ENCODE data around the gene RETREG2. TPM values are rescaled to one million over a fixed set of nuclear protein-coding genes. Genes with fewer than 3 reads are reported as not detected.

RETREG2 gene
- total RNA-seq, 1 experiment from 2014 or later, result 63.7 TPM

GRCh38 chr2:219215871-219216534 is 37.9 kb downstream of the RETREG2 start:
- no peak for TF ChIP-seq SRF (IDR thresholded peaks at IDR 0.05; ENCODE audit: low read depth)
- no peak for TF ChIP-seq REST (IDR thresholded peaks at IDR 0.05; ENCODE audit: low read depth)
- TF ChIP-seq SIN3A (IDR thresholded peaks at IDR 0.05; ENCODE audit: low read depth), result no peak
- no peak for TF ChIP-seq ELF1 (IDR thresholded peaks at IDR 0.05; ENCODE audit: borderline replicate concordance, low read depth)
- no peak for TF ChIP-seq ZBTB33 (IDR thresholded peaks at IDR 0.05; ENCODE audit: extremely low read depth, insufficient replicate concordance, low read length)
- TF ChIP-seq ATF3 (IDR thresholded peaks at IDR 0.05), result no peak
- no peak for TF ChIP-seq ZNF274 (IDR thresholded peaks at IDR 0.05; ENCODE audit: low read depth, low read length)
- TF ChIP-seq RAD21 (IDR thresholded peaks at IDR 0.05; ENCODE audit: low read depth), result no peak
- no peak for TF ChIP-seq JUND (IDR thresholded peaks at IDR 0.05)
- TF ChIP-seq POLR2A (IDR thresholded peaks at IDR 0.05; ENCODE audit: borderline replicate concordance, extremely low read depth, insufficient read depth, insufficient read length), result no peak
- TF ChIP-seq EZH2phosphoT487 (IDR thresholded peaks at IDR 0.05; ENCODE audit: borderline replicate concordance), result no peak
- no peak for TF ChIP-seq CBX3 (IDR thresholded peaks at IDR 0.05; ENCODE audit: low read depth)
- no peak for TF ChIP-seq EZH2 (IDR thresholded peaks at IDR 0.05)
- no peak for TF ChIP-seq CEBPB (IDR thresholded peaks at IDR 0.05; ENCODE audit: low read depth)
- TF ChIP-seq MAX (IDR thresholded peaks at IDR 0.05), result no peak
- TF ChIP-seq TCF7L2 (IDR thresholded peaks at IDR 0.05; ENCODE audit: borderline replicate concordance, extremely low read depth, insufficient read depth, insufficient read length), result no peak
- TF ChIP-seq YY1 (IDR thresholded peaks at IDR 0.05; ENCODE audit: extremely low read depth, insufficient replicate concordance, low read depth, low read length), result no peak
- no peak for TF ChIP-seq EGR1 (IDR thresholded peaks at IDR 0.05; ENCODE audit: low read depth)
- TF ChIP-seq FOSL1 (IDR thresholded peaks at IDR 0.05; ENCODE audit: low read depth), result no peak
- TF ChIP-seq ZFX (IDR thresholded peaks at IDR 0.05), result no peak
- intact Hi-C loops (cut with micrococcal nuclease), result no loop called here

More at GRCh38 chr2:219215871-219216534, 37.9 kb downstream of the RETREG2 start:
- H3K9me2 ChIP-seq (ENCODE audit: insufficient read depth), result no peaks in the 10 kb centered on the region
- H2AFZ ChIP-seq (ENCODE audit: low read depth, low read length, poor library complexity, severe bottlenecking), result no peak overlapping the region
- H3K9ac ChIP-seq (ENCODE audit: low read length), result no peak overlapping the region
- BruUV-seq (replicated peaks), result no TSS peak
- ChIA-PET POLR2A (interaction anchor here (2.3 kb wide), 1 partner anchor 9 kb away, joined by 18 read pairs; the partner anchor contains the start of gene ZFAND2B), CTCF (interaction anchor here (0.6 kb wide), 1 partner anchor 37 kb away, joined by 5 read pairs; no protein-coding TSS in a partner anchor), RAD21 (ENCODE audit: low non-redundant PET in 1 of 2, low total read pairs in 2 of 2, uncharacterized antibody in 2 of 2, unreplicated experiment in 2 of 2) (interaction anchor here in 1 of 2 experiments (0.6 kb wide), 1 partner anchor 9 kb away, joined by 9 read pairs; the partner anchor contains the start of gene ZFAND2B)
- no peaks in the 10 kb centered on the region for H3K9me3 ChIP-seq (ENCODE audit: control insufficient read depth in 1 of 2, insufficient read depth in 1 of 2, low read depth in 1 of 2, low read length in 2 of 2)
- no peaks in the 10 kb centered on the region for H3K79me2 ChIP-seq (ENCODE audit: insufficient read depth, low read length)
- ATAC-seq, result no peak
- no peaks in the 10 kb centered on the region for H4K20me1 ChIP-seq (ENCODE audit: insufficient read depth)
- no peak overlapping the region for H3K27ac ChIP-seq (ENCODE audit: low read depth, low read length)
- no peaks in the 10 kb centered on the region for H3K27me3 ChIP-seq (ENCODE audit: insufficient read depth, low read length)
- H3K36me3 ChIP-seq (ENCODE audit: control insufficient read depth in 1 of 2, insufficient read depth in 2 of 2, low read length in 2 of 2), result peaks cover 0 to 15% of the 10 kb centered on the region in 2 experiments; a peak in 1 of 4 replicates
- H3K4me3 ChIP-seq (replicated peaks in 1 of 2; ENCODE audit: low read depth in 1 of 2, low read length in 2 of 2), result no peak overlapping the region
- DNase-seq (ENCODE audit: low read depth, low spot score), result no peak
- H3K4me1 ChIP-seq (ENCODE audit: control insufficient read depth in 1 of 2, insufficient read depth in 2 of 2, low read length in 2 of 2), result peaks cover 9 to 37% of the 10 kb centered on the region in 2 experiments; a peak in 3 of 4 replicates
- H3K4me2 ChIP-seq (ENCODE audit: low read length), result no peak overlapping the region

Data from HCT116 (cell line).